Activated CD8-positive, alpha-beta T cell treated with anti-CD3 and anti-CD28 coated beads for 36 hours (primary cell): ENCODE results near the gene MAPKAPK5. TPM values are rescaled to one million over a fixed set of nuclear protein-coding genes. Genes with fewer than 3 reads are reported as not detected.
A peak's percentile ranks its signal among the peaks of the same experiment; 100 is the strongest.
"Not testable (repeated sequence)": the region's sequence is repeated elsewhere in the genome, so short reads cannot be mapped to it uniquely, and the experiment has no call there.

Experiments
- ATAC-seq: fragments of 200-7000 bp; cut with Tn5 transposase; one replicate; pipeline ENCODE4 v1.10.0; 2021; ENCODE audit warnings: mild to moderate bottlenecking, moderate library complexity
- CTCF ChIA-PET: fragments of 350-600 bp; sonication (Branson Sonifier 250); formaldehyde crosslinking; loops from one replicate; lab custom pipeline; 2021; ENCODE audit warnings: antibody characterized with exemption; lab: Charles Lee
- POLR2A ChIA-PET: fragments of 350-600 bp; sonication (Branson Sonifier 250); formaldehyde crosslinking; loops from one replicate; lab custom pipeline; 2021; ENCODE audit warnings: antibody characterized with exemption; lab: Charles Lee
- DNase-seq: peaks from one replicate; pipeline ENCODE4 v3.0.0-alpha.2; 2020
- H3K27ac Mint-ChIP-seq: one replicate; pipeline ENCODE4 v1.8.0; 2021; ENCODE audit warnings: mild to moderate bottlenecking, mixed read lengths
- H3K27me3 Mint-ChIP-seq: one replicate; pipeline ENCODE4 v1.8.0; 2021; ENCODE audit warnings: mixed read lengths
- H3K36me3 Mint-ChIP-seq: one replicate; pipeline ENCODE4 v1.8.0; 2021; ENCODE audit warnings: low read depth, mixed read lengths
- H3K4me1 Mint-ChIP-seq: one replicate; pipeline ENCODE4 v1.8.0; 2021; ENCODE audit warnings: low read depth, mixed read lengths
- H3K4me3 Mint-ChIP-seq: one replicate; pipeline ENCODE4 v1.8.0; 2021; ENCODE audit warnings: mild to moderate bottlenecking, moderate library complexity, mixed read lengths
- H3K9me3 Mint-ChIP-seq: one replicate; pipeline ENCODE4 v1.8.0; 2021; ENCODE audit warnings: mixed read lengths
- CTCF ChIP-seq: fragments of 200-600 bp; IDR thresholded peaks from one replicate; pipeline ENCODE4 v1.8.0; 2022; ENCODE audit warnings: antibody characterized with exemption, mild to moderate bottlenecking
- intact Hi-C: fragments of 100-400 bp; cut with micrococcal nuclease; formaldehyde crosslinking; loops from one replicate; pipeline ENCODE4 v1.10.0; 2022
- microRNA-seq: library from miRNA; unstranded; fragments of <30 nt; microRNA quantifications from one replicate; pipeline ENCODE4 v1.2.0, GENCODE V29; 2022; ENCODE audit warnings: borderline microRNAs expressed, borderline replicate concordance
- total RNA-seq, 2 experiments: library from RNA; stranded (reverse); gene quantifications; one replicate each; pipeline ENCODE4 v1.2.3, GENCODE V29; 2021

Gene MAPKAPK5
- total RNA-seq, 2 experiments from 2014 or later = 54.3 to 64.2 TPM

- no peak overlapping the region for H3K27ac Mint-ChIP-seq
- no peaks in the 10 kb centered on the region for H3K4me1 Mint-ChIP-seq
- H3K4me3 Mint-ChIP-seq = no peak overlapping the region
- ChIA-PET POLR2A (no interaction called here), CTCF (interaction anchor here (1.3 to 2.4 kb wide), 3 partner anchors 8 to 124 kb away, joined by 3 to 6 read pairs (median 3); no protein-coding TSS in a partner anchor)
- ATAC-seq (no peak), DNase-seq (no peak)
- intact Hi-C loops = no loop called here
- no peaks in the 10 kb centered on the region for H3K9me3 Mint-ChIP-seq
- no peaks in the 10 kb centered on the region for H3K27me3 Mint-ChIP-seq
- H3K36me3 Mint-ChIP-seq = no peaks in the 10 kb centered on the region
- TF ChIP-seq CTCF = no peak
Measured at GRCh38 chr12:111936869-111937268, 94.8 kb downstream of the MAPKAPK5 start.

- intact Hi-C loops = no loop called here
- no peak for TF ChIP-seq CTCF
- POLR2A ChIA-PET = interaction anchor here (1.2 kb wide), 1 partner anchor 76 kb away, joined by 3 read pairs; no protein-coding TSS in a partner anchor
Measured at GRCh38 chr12:111937429-111937828, 95.4 kb downstream of the MAPKAPK5 start.

GRCh38 chr12:111942557-111942956 is 100.5 kb downstream of the MAPKAPK5 start:
- intact Hi-C loops = loop anchor here (10.0 kb wide), 1 partner anchor 442 kb away; the partner anchor contains the start of gene HECTD4
- no peak for TF ChIP-seq CTCF
- no peak overlapping the region for H3K4me3 Mint-ChIP-seq
- H3K4me1 Mint-ChIP-seq = peaks cover 15% of the 10 kb centered on the region
- peak; percentile 11 for DNase-seq
- POLR2A ChIA-PET = interaction anchor here (0.7 kb wide), 1 partner anchor 72 kb away, joined by 3 read pairs; no protein-coding TSS in a partner anchor
- no peaks in the 10 kb centered on the region for H3K36me3 Mint-ChIP-seq
- peak overlapping the region; percentile 21 for H3K27ac Mint-ChIP-seq
- ATAC-seq = no peak
- H3K9me3 Mint-ChIP-seq = no peaks in the 10 kb centered on the region
- no peaks in the 10 kb centered on the region for H3K27me3 Mint-ChIP-seq
- CTCF ChIA-PET = interaction anchor here (0.5 kb wide), 1 partner anchor 430 kb away, joined by 3 read pairs; no protein-coding TSS in a partner anchor

More at GRCh38 chr12:111937429-111937828, 95.4 kb downstream of the MAPKAPK5 start:
- no peak overlapping the region for H3K27ac Mint-ChIP-seq
- no peak overlapping the region for H3K4me3 Mint-ChIP-seq
- no peaks in the 10 kb centered on the region for H3K27me3 Mint-ChIP-seq
- CTCF ChIA-PET = interaction anchor here (1.6 to 2.4 kb wide), 2 partner anchors 77 to 124 kb away, joined by 3 to 6 read pairs; no protein-coding TSS in a partner anchor
- ATAC-seq (no peak), DNase-seq (no peak)
- no peaks in the 10 kb centered on the region for H3K36me3 Mint-ChIP-seq
- H3K9me3 Mint-ChIP-seq = no peaks in the 10 kb centered on the region
- H3K4me1 Mint-ChIP-seq = peaks cover 1% of the 10 kb centered on the region

DNA sequence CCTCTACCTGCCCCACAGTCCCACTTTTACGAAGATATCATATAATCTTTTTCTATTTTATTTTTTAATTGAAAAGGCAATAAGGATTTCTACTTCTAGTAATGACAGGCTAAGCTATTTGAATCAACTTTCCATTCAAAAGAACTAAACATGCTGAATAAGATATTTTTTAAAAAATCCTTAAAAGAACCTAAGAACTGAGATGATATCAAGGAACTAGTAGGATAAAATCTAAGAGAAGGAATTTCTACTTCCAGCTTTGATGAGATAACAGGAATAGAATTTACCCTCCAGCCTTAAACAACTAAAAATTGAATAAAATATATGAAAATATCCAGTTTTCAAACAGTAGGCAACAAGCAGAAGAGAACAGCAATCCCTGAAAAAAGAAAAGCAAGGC is 101.9 kb downstream of the MAPKAPK5 start:
- Mint-ChIP-seq H3K9me3 (no peaks in the 10 kb centered on the region), H3K27ac (no peak overlapping the region), H3K4me1 (peaks cover 15% of the 10 kb centered on the region), H3K4me3 (no peak overlapping the region), H3K36me3 (no peaks in the 10 kb centered on the region), H3K27me3 (no peaks in the 10 kb centered on the region)
- no peak for DNase-seq
- ChIA-PET POLR2A (interaction anchor here (0.9 to 1.8 kb wide), 3 partner anchors 68 to 181 kb away, joined by 4 to 8 read pairs (median 5); partner anchors contain the start of genes TMEM116 and TRAFD1), CTCF (interaction anchor here (0.8 to 3.7 kb wide), 13 partner anchors 9 to 467 kb away, joined by 3 to 31 read pairs (median 4); partner anchors contain the start of genes ERP29 and TMEM116)
- intact Hi-C loops = loop anchor here (10.0 kb wide), 1 partner anchor 441 kb away; the partner anchor contains the start of gene HECTD4
- no peak for TF ChIP-seq CTCF
- ATAC-seq = no peak

- H3K4me3 Mint-ChIP-seq, CTCF ChIA-PET, H3K9me3 Mint-ChIP-seq, ATAC-seq, H3K27ac Mint-ChIP-seq, H3K27me3 Mint-ChIP-seq, intact Hi-C loops: not testable (repeated sequence)
- H3K36me3 Mint-ChIP-seq = peaks cover 17% of the 10 kb centered on the region
- DNase-seq = peak; percentile 7
- H3K4me1 Mint-ChIP-seq = peaks cover 20% of the 10 kb centered on the region
- POLR2A ChIA-PET = interaction anchor here (0.8 kb wide), 1 partner anchor 42 kb away, joined by 4 read pairs; no protein-coding TSS in a partner anchor
Measured at GRCh38 chr12:111950961-111951676, 109.1 kb downstream of the MAPKAPK5 start.

Small RNA genes within 50 kb of the gene (microRNA-seq; reads per million reads assigned to microRNA genes)
- gene MIR6761 = not detected

Other genes with a start within 250 kb of the MAPKAPK5 start
- 10 to 100 TPM; 32.2 to 35.6 TPM for gene ATXN2, start 242.9 kb upstream of the MAPKAPK5 start, total RNA-seq
- 10 to 100 TPM; 16.3 to 16.9 TPM for gene BRAP, start 156.3 kb upstream of the MAPKAPK5 start, total RNA-seq
- 10 to 100 TPM; 24.5 to 28.8 TPM for gene ACAD10, start 156.2 kb upstream of the MAPKAPK5 start, total RNA-seq
- 1 to 10 TPM; 3.2 to 3.8 TPM for gene ALDH2, start 75.3 kb upstream of the MAPKAPK5 start, total RNA-seq
- 10 to 100 TPM; 13.8 to 16.3 TPM for gene TMEM116, start 170.9 kb downstream of the MAPKAPK5 start, total RNA-seq
- 10 to 100 TPM; 82.9 to 83.7 TPM for gene ERP29, start 171.2 kb downstream of the MAPKAPK5 start, total RNA-seq